Ureter (tissue), 1 donor: Measurements from ENCODE around the gene TNFAIP8L2. TPM values are rescaled to one million over a fixed set of nuclear protein-coding genes. Genes with fewer than 3 reads are reported as not detected.
"Not testable (repeated sequence)": the region's sequence is repeated elsewhere in the genome, so short reads cannot be mapped to it uniquely, and the experiment has no call there.

Experiments used
- DNase-seq: peaks from one replicate; pipeline ENCODE4 v3.0.0-alpha.2; 2020; ENCODE audit warnings: low spot score
- total RNA-seq: library from RNA; stranded (reverse); gene quantifications from one replicate; pipeline ENCODE4 v1.2.4, GENCODE V29; 2023
- donor health status: DM: yes; HTN: yes; CAD: no.

The TNFAIP8L2 gene
- total RNA-seq, 1 donor from 2014 or later = 0.34 TPM

GRCh38 chr1:151189637-151190445 is 33.4 kb downstream of the TNFAIP8L2 start, which contains the start of gene VPS72:
Gene VPS72 (minus strand): TSS chr1:151190197. CDS start chr1:151190121, 76 bp downstream.
- DNase-seq = peak; percentile 86

GRCh38 chr1:151192047-151192446 is 35.6 kb downstream of the TNFAIP8L2 start:
- DNase-seq = no peak

GRCh38 chr1:151193304-151193703 is 36.9 kb downstream of the TNFAIP8L2 start:
- DNase-seq = no peak

GRCh38 chr1:151193856-151194255 is 37.4 kb downstream of the TNFAIP8L2 start:
- DNase-seq = no peak

- peak; percentile 87 for DNase-seq
These were observed 38.6 kb downstream of the TNFAIP8L2 start for GRCh38 chr1:151194894-151195594.

- DNase-seq = peak; percentile 65
These were observed 39.9 kb downstream of the TNFAIP8L2 start for GRCh38 chr1:151196292-151196800.

GRCh38 chr1:151197863-151198253 is 41.4 kb downstream of the TNFAIP8L2 start:
- no peak for DNase-seq

- peak; percentile 99 for DNase-seq
These were observed 42.0 kb downstream of the TNFAIP8L2 start, which contains the start of gene PIP5K1A for GRCh38 chr1:151198254-151199127. Gene PIP5K1A (plus strand): TSS chr1:151198552. CDS start chr1:151198997, 445 bp downstream.

GRCh38 chr1:151199873-151200581 is 43.6 kb downstream of the TNFAIP8L2 start:
- DNase-seq = no peak

- DNase-seq = not testable (repeated sequence)
These were observed 49.0 kb downstream of the TNFAIP8L2 start for GRCh38 chr1:151205381-151205965.

Other genes with a start within 250 kb of the TNFAIP8L2 start
- gene SETDB1, start 230.3 kb upstream of the TNFAIP8L2 start, total RNA-seq = 56.9 TPM
- 138 TPM for gene CERS2, start 181.8 kb upstream of the TNFAIP8L2 start, total RNA-seq
- gene ANXA9, start 174.4 kb upstream of the TNFAIP8L2 start, total RNA-seq = 39.7 TPM
- 34.0 TPM for gene MINDY1, start 149.7 kb upstream of the TNFAIP8L2 start, total RNA-seq
- 26.7 TPM for gene PRUNE1, start 148.2 kb upstream of the TNFAIP8L2 start, total RNA-seq
- 10.5 TPM for gene BNIPL, start 120.1 kb upstream of the TNFAIP8L2 start, total RNA-seq
- gene C1orf56, start 108.9 kb upstream of the TNFAIP8L2 start, total RNA-seq = 5.9 TPM
- 172 TPM for gene CDC42SE1, start 97.0 kb upstream of the TNFAIP8L2 start, total RNA-seq
- 1.4 TPM for gene MLLT11, start 96.3 kb upstream of the TNFAIP8L2 start, total RNA-seq
- gene GABPB2, start 85.9 kb upstream of the TNFAIP8L2 start, total RNA-seq = 26.6 TPM
- gene SEMA6C, start 10.0 kb upstream of the TNFAIP8L2 start, total RNA-seq = 6.2 TPM
- 12.0 TPM for gene LYSMD1, start 9.3 kb downstream of the TNFAIP8L2 start, total RNA-seq
- gene SCNM1, start 9.5 kb downstream of the TNFAIP8L2 start, total RNA-seq = 24.2 TPM
- gene TMOD4, start 19.3 kb downstream of the TNFAIP8L2 start, total RNA-seq = 2.0 TPM
- 52.1 TPM for gene VPS72, start 33.5 kb downstream of the TNFAIP8L2 start, total RNA-seq
- 55.9 TPM for gene PIP5K1A, start 41.9 kb downstream of the TNFAIP8L2 start, total RNA-seq
- gene PSMD4, start 98.1 kb downstream of the TNFAIP8L2 start, total RNA-seq = 120 TPM
- gene ZNF687, start 125.7 kb downstream of the TNFAIP8L2 start, total RNA-seq = 27.8 TPM
- gene PI4KB, start 170.8 kb downstream of the TNFAIP8L2 start, total RNA-seq = 91.5 TPM
- 32.5 TPM for gene RFX5, start 190.6 kb downstream of the TNFAIP8L2 start, total RNA-seq
- 57.1 TPM for gene SELENBP1, start 216.1 kb downstream of the TNFAIP8L2 start, total RNA-seq
- 205 TPM for gene PSMB4, start 242.9 kb downstream of the TNFAIP8L2 start, total RNA-seq